GM18526 (cell line): Measurements from ENCODE around the gene SMCO4.

ENCODE experiments used
- POLR2A ChIP-seq: IDR thresholded peaks from 3 replicates; pipeline ENCODE4 v1.6.1; 2011; ENCODE audit not compliant: insufficient read length; ENCODE audit errors: extremely low read depth

The SMCO4 gene

GRCh38 chr11:93540337-93540736, 2.9 kb downstream of the SMCO4 start:
- no peak for TF ChIP-seq POLR2A

GRCh38 chr11:93537767-93538261, 5.4 kb downstream of the SMCO4 start:
- no peak for TF ChIP-seq POLR2A

- TF ChIP-seq POLR2A, result no peak
Observed at GRCh38 chr11:93537049-93537448, 6.1 kb downstream of the SMCO4 start.

GRCh38 chr11:93536101-93536861, 6.9 kb downstream of the SMCO4 start:
- no peak for TF ChIP-seq POLR2A

- no peak for TF ChIP-seq POLR2A
Observed at GRCh38 chr11:93532806-93533205, 10.4 kb downstream of the SMCO4 start.

- TF ChIP-seq POLR2A, result no peak
Observed at GRCh38 chr11:93532281-93532789, 10.9 kb downstream of the SMCO4 start.

GRCh38 chr11:93530468-93530826, 12.7 kb downstream of the SMCO4 start:
- TF ChIP-seq POLR2A, result no peak

GRCh38 chr11:93529707-93530467, 13.3 kb downstream of the SMCO4 start:
- no peak for TF ChIP-seq POLR2A

- TF ChIP-seq POLR2A, result no peak
Observed at GRCh38 chr11:93528757-93529645, 14.2 kb downstream of the SMCO4 start.

- TF ChIP-seq POLR2A, result no peak
Observed at GRCh38 chr11:93528252-93528651, 14.9 kb downstream of the SMCO4 start.

GRCh38 chr11:93526641-93527583, 16.3 kb downstream of the SMCO4 start:
- no peak for TF ChIP-seq POLR2A

GRCh38 chr11:93526346-93526633, 16.9 kb downstream of the SMCO4 start:
- TF ChIP-seq POLR2A, result no peak

- no peak for TF ChIP-seq POLR2A
Observed at GRCh38 chr11:93525601-93526345, 17.4 kb downstream of the SMCO4 start.

GRCh38 chr11:93524858-93525257, 18.3 kb downstream of the SMCO4 start:
- TF ChIP-seq POLR2A, result no peak
